AG04449 (cell line): Measurements from ENCODE around the gene AADAC.
A peak's percentile ranks its signal among the peaks of the same experiment; 100 is the strongest.

Source experiments
- CTCF ChIA-PET: fragments of 350-600 bp; formaldehyde crosslinking; extraction: SDS; loops from one replicate; lab custom pipeline; 2021; ENCODE audit warnings: antibody characterized with exemption; lab: Yijun Ruan, JAX
- POLR2A ChIA-PET: fragments of 400-600, 350-600 bp; formaldehyde crosslinking; extraction: SDS; loops from one replicate; lab custom pipeline; 2020; ENCODE audit warnings: antibody characterized with exemption, inconsistent platforms; lab: Yijun Ruan, JAX
- DNase-seq: peaks from one replicate; pipeline ENCODE4 v3.0.0-alpha.2; 2010; ENCODE audit warnings: low read depth, low spot score
- H3K4me3 ChIP-seq: 2 replicates; pipeline ENCODE4 v1.5.1; 2011; ENCODE audit warnings: low read depth, mild to moderate bottlenecking, control low read depth, low read length
- CTCF ChIP-seq: IDR thresholded peaks from one replicate; pipeline ENCODE4 v1.5.1; 2011; ENCODE audit warnings: mild to moderate bottlenecking, moderate library complexity, low read length, control low read depth, inconsistent platforms; ENCODE audit not compliant: insufficient read depth; ENCODE audit errors: missing control alignments

The AADAC gene

GRCh38 chr3:151818361-151818760 is 4.4 kb downstream of the AADAC start:
- ChIA-PET POLR2A (no interaction called here), CTCF (no interaction called here)
- DNase-seq = no peak
- H3K4me3 ChIP-seq = no peak overlapping the region
- TF ChIP-seq CTCF = no peak

DNA sequence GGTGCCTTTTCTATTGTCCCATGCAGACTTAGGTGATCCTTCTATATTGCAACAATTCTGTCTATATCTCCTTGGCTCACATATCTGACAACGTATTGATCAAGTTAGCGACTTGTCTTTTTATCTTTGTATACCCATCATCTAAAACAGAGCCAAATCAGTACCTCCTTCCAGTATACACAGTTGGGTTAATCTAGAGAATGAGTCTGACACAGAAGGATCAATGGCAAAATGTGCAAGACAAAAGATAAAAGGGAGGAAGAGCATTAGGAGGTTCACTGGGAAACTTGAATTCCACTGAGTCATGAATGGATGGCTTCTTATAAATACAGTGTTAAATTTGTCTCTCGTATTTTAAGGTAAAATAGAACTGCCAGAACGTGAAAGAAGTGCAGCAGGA is 6.0 kb downstream of the AADAC start:
- no peak for TF ChIP-seq CTCF
- no peak overlapping the region for H3K4me3 ChIP-seq
- ChIA-PET POLR2A (no interaction called here), CTCF (no interaction called here)
- DNase-seq = no peak

- ChIA-PET CTCF (interaction anchor here (2.3 kb wide), 1 partner anchor 11 kb away, joined by 10 read pairs; no protein-coding TSS in a partner anchor), POLR2A (no interaction called here)
Measured at GRCh38 chr3:151827816-151828215, 13.9 kb downstream of the AADAC start.

GRCh38 chr3:151835751-151836525 is 22.0 kb downstream of the AADAC start:
- H3K4me3 ChIP-seq = no peak overlapping the region
- no peak for TF ChIP-seq CTCF
- CTCF ChIA-PET = interaction anchor here (0.9 to 6.3 kb wide), 11 partner anchors 11 to 668 kb away, joined by 3 to 121 read pairs (median 11); no protein-coding TSS in a partner anchor
- POLR2A ChIA-PET = no interaction called here
- no peak for DNase-seq

More at GRCh38 chr3:151827816-151828215, 13.9 kb downstream of the AADAC start:
- no peak for DNase-seq
- no peak for TF ChIP-seq CTCF
- H3K4me3 ChIP-seq = no peak overlapping the region

GRCh38 chr3:151837057-151837456 is 23.1 kb downstream of the AADAC start:
- peak; percentile 46 for DNase-seq
- ChIA-PET CTCF (interaction anchor here (0.9 to 6.3 kb wide), 24 partner anchors 11 to 669 kb away, joined by 3 to 121 read pairs (median 10); no protein-coding TSS in a partner anchor), POLR2A (no interaction called here)
- TF ChIP-seq CTCF = no peak
- H3K4me3 ChIP-seq = no peak overlapping the region

- ChIA-PET POLR2A (no interaction called here), CTCF (interaction anchor here (0.6 to 6.3 kb wide), 36 partner anchors 9 to 670 kb away, joined by 3 to 121 read pairs (median 5); no protein-coding TSS in a partner anchor)
- peak; percentile 61 for TF ChIP-seq CTCF
- H3K4me3 ChIP-seq = no peak overlapping the region
- no peak for DNase-seq
Measured at GRCh38 chr3:151838574-151839312, 24.8 kb downstream of the AADAC start.
